ENCODE data around the gene SEC62. TPM values are rescaled to one million over a fixed set of nuclear protein-coding genes. Genes with fewer than 3 reads are reported as not detected.

Gene SEC62
- total and polyA plus RNA-seq, 2 experiments from 2014 or later: 45.4 to 138 TPM

GRCh38 chr3:170040418-170040817 is 73.8 kb downstream of the SEC62 start:
- no peaks in the 10 kb centered on the region for H3K36me3 ChIP-seq (replicated peaks; ENCODE audit: insufficient read depth, low read depth)
- H3K4me1 ChIP-seq (ENCODE audit: insufficient read depth): peaks cover 3% of the 10 kb centered on the region
- H3K27ac ChIP-seq: no peak overlapping the region
- H3K4me2 ChIP-seq: peak overlapping the region; percentile 92
- H4K20me1 ChIP-seq (ENCODE audit: insufficient read depth, poor library complexity, severe bottlenecking): no peaks in the 10 kb centered on the region
- 12% methylated on average over 8 of the region's 8 CpGs for WGBS (ENCODE audit: low lambda C conversion rate, missing lambda C conversion rate)
- H3K27me3 ChIP-seq: peaks cover 4% of the 10 kb centered on the region
- H3K4me3 ChIP-seq: peak overlapping the region; percentile 13
- peaks cover 44% of the 10 kb centered on the region for H3K79me2 ChIP-seq
- H3K9me3 ChIP-seq (ENCODE audit: low read depth): no peaks in the 10 kb centered on the region
- H3K9me2 ChIP-seq (replicated peaks; ENCODE audit: insufficient read depth): no peaks in the 10 kb centered on the region
- DNase-seq (ENCODE audit: low spot score): no peak
- TF ChIP-seq EZH2phosphoT487 (IDR thresholded peaks at IDR 0.05; ENCODE audit: low read depth, severe bottlenecking, unreplicated experiment): no peak
- TF ChIP-seq EZH2 (IDR thresholded peaks at IDR 0.05; ENCODE audit: borderline replicate concordance): no peak
- no peak overlapping the region for H2AFZ ChIP-seq

- Histone ChIP-seq H3K9me3 (ENCODE audit: low read depth) (no peaks in the 10 kb centered on the region), H3K4me3 (no peak overlapping the region)
Measured at GRCh38 chr3:170043506-170043905, 76.9 kb downstream of the SEC62 start.

GRCh38 chr3:170044271-170044670 is 77.7 kb downstream of the SEC62 start:
- peaks cover 60% of the 10 kb centered on the region for H3K79me2 ChIP-seq
- H3K27me3 ChIP-seq: peaks cover 4% of the 10 kb centered on the region
- no peak overlapping the region for H3K4me2 ChIP-seq
- H3K36me3 ChIP-seq (replicated peaks; ENCODE audit: insufficient read depth, low read depth): no peaks in the 10 kb centered on the region
- WGBS (ENCODE audit: low lambda C conversion rate, missing lambda C conversion rate): 98% methylated on average over 7 of the region's 8 CpGs
- no peak overlapping the region for H2AFZ ChIP-seq
- H3K27ac ChIP-seq: peak overlapping the region; percentile 76
- no peak for DNase-seq (ENCODE audit: low spot score)
- TF ChIP-seq CTCF (IDR thresholded peaks at IDR 0.05; ENCODE audit: poor library complexity) (no peak), EZH2phosphoT487 (IDR thresholded peaks at IDR 0.05; ENCODE audit: low read depth, severe bottlenecking, unreplicated experiment) (no peak), EZH2 (IDR thresholded peaks at IDR 0.05; ENCODE audit: borderline replicate concordance) (no peak)
- no peak overlapping the region for H3K4me3 ChIP-seq
- H3K9me2 ChIP-seq (replicated peaks; ENCODE audit: insufficient read depth): no peaks in the 10 kb centered on the region
- H3K4me1 ChIP-seq (ENCODE audit: insufficient read depth): peaks cover 11% of the 10 kb centered on the region
- no peaks in the 10 kb centered on the region for H3K9me3 ChIP-seq (ENCODE audit: low read depth)
- no peaks in the 10 kb centered on the region for H4K20me1 ChIP-seq (ENCODE audit: insufficient read depth, poor library complexity, severe bottlenecking)

More at GRCh38 chr3:170043506-170043905, 76.9 kb downstream of the SEC62 start:
- Histone ChIP-seq H4K20me1 (ENCODE audit: insufficient read depth, poor library complexity, severe bottlenecking) (no peaks in the 10 kb centered on the region), H3K79me2 (peaks cover 56% of the 10 kb centered on the region), H3K27ac (no peak overlapping the region), H3K9me2 (replicated peaks; ENCODE audit: insufficient read depth) (no peaks in the 10 kb centered on the region), H3K36me3 (replicated peaks; ENCODE audit: insufficient read depth, low read depth) (no peaks in the 10 kb centered on the region), H2AFZ (no peak overlapping the region), H3K27me3 (peaks cover 4% of the 10 kb centered on the region), H3K4me2 (no peak overlapping the region), H3K4me1 (ENCODE audit: insufficient read depth) (peaks cover 11% of the 10 kb centered on the region)
- 63% methylated on average over 7 of the region's 7 CpGs for WGBS (ENCODE audit: low lambda C conversion rate, missing lambda C conversion rate)
- DNase-seq (ENCODE audit: low spot score): no peak
- TF ChIP-seq EZH2phosphoT487 (IDR thresholded peaks at IDR 0.05; ENCODE audit: low read depth, severe bottlenecking, unreplicated experiment) (no peak), EZH2 (IDR thresholded peaks at IDR 0.05; ENCODE audit: borderline replicate concordance) (no peak), CTCF (IDR thresholded peaks at IDR 0.05; ENCODE audit: poor library complexity) (no peak)

GRCh38 chr3:170044795-170045244 is 78.2 kb downstream of the SEC62 start:
- no peak for DNase-seq (ENCODE audit: low spot score)
- no peaks in the 10 kb centered on the region for H4K20me1 ChIP-seq (ENCODE audit: insufficient read depth, poor library complexity, severe bottlenecking)
- no peak overlapping the region for H3K4me3 ChIP-seq
- H2AFZ ChIP-seq: no peak overlapping the region
- peaks cover 4% of the 10 kb centered on the region for H3K27me3 ChIP-seq
- H3K9me2 ChIP-seq (replicated peaks; ENCODE audit: insufficient read depth): no peaks in the 10 kb centered on the region
- H3K36me3 ChIP-seq (replicated peaks; ENCODE audit: insufficient read depth, low read depth): no peaks in the 10 kb centered on the region
- H3K79me2 ChIP-seq: peaks cover 62% of the 10 kb centered on the region
- peaks cover 11% of the 10 kb centered on the region for H3K4me1 ChIP-seq (ENCODE audit: insufficient read depth)
- peak overlapping the region; percentile 76 for H3K27ac ChIP-seq
- no peak for TF ChIP-seq EZH2phosphoT487 (IDR thresholded peaks at IDR 0.05; ENCODE audit: low read depth, severe bottlenecking, unreplicated experiment)
- no peak for TF ChIP-seq CTCF (IDR thresholded peaks at IDR 0.05; ENCODE audit: poor library complexity)
- no peak for TF ChIP-seq EZH2 (IDR thresholded peaks at IDR 0.05; ENCODE audit: borderline replicate concordance)
- WGBS (ENCODE audit: low lambda C conversion rate, missing lambda C conversion rate): 87% methylated on average over 8 of the region's 8 CpGs
- peak overlapping the region; percentile 59 for H3K4me2 ChIP-seq
- no peaks in the 10 kb centered on the region for H3K9me3 ChIP-seq (ENCODE audit: low read depth)
